ENCODE results near the gene TMEM240. TPM values are rescaled to one million over a fixed set of nuclear protein-coding genes. Genes with fewer than 3 reads are reported as not detected.

Gene TMEM240
- total RNA-seq, 1 donor from 2014 or later = 7.0 TPM

DNA sequence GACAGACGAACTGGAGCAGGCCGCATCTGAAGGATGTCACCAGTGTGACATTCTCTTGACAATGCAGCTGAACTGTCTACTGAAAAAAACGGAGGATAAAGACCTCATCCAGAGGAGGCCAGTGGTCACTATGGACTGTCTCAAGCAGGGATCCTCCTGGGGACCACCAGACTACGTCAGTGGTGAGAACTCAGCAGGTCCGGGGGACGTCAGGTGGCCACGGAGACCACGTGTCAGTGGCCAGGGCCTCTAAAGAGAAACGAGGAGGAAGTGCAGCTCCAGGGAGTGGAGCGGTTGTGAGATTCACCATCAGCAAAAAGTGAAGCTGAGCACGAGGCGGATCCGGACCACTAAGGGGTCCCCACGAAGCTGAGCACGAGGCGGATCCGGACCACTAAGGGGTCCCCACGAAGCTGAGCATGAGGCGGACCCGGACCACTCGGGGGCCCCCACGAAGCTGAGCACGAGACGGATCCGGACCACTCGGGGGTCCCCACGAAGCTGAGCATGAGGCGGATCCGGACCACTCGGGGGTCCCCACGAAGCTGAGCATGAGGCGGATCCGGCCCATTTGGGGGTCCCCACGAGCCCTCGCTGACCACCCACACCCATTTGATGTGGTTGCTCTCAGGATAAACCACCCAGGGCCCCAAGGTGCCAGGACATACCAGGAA is 13.5 kb upstream of the TMEM240 start:
- H3K4me1 Mint-ChIP-seq (ENCODE audit: low read depth, unreplicated experiment) = peaks cover 19% of the 10 kb centered on the region
- peaks cover 47% of the 10 kb centered on the region for H3K79me2 ChIP-seq (ENCODE audit: insufficient read depth, low read length)
- H3K9me3 Mint-ChIP-seq (ENCODE audit: unreplicated experiment) = no peaks in the 10 kb centered on the region
- H3K4me3 Mint-ChIP-seq (ENCODE audit: unreplicated experiment) = no peak overlapping the region
- no peaks in the 10 kb centered on the region for H3K27me3 ChIP-seq (ENCODE audit: insufficient read depth, low read length)
- no peak for FAIRE-seq
- H3K9ac ChIP-seq (ENCODE audit: low read length) = no peak overlapping the region
- no peak overlapping the region for H2AFZ ChIP-seq (ENCODE audit: low read depth, low read length)
- H3K36me3 ChIP-seq (ENCODE audit: insufficient read depth, low read length) = no peaks in the 10 kb centered on the region
- H3K27ac ChIP-seq (ENCODE audit: low read depth, low read length) = no peak overlapping the region
- no peaks in the 10 kb centered on the region for H3K27me3 Mint-ChIP-seq (ENCODE audit: low read depth, unreplicated experiment)
- peaks cover 5% of the 10 kb centered on the region for H3K4me1 ChIP-seq (ENCODE audit: insufficient read depth, low read length)
- H3K9me3 ChIP-seq (ENCODE audit: insufficient read depth, low read depth, low read length) = no peaks in the 10 kb centered on the region
- TF ChIP-seq CTCF (IDR thresholded peaks at IDR 0.05; ENCODE audit: insufficient read depth, low read depth, low read length) (no peak), EZH2 (IDR thresholded peaks at IDR 0.05; ENCODE audit: insufficient read depth, low read length) (no peak)
- no peak overlapping the region for H3K4me3 ChIP-seq (ENCODE audit: insufficient read depth, low read depth, low read length)
- peaks cover 12% of the 10 kb centered on the region for H3K36me3 Mint-ChIP-seq (ENCODE audit: low read depth, unreplicated experiment)
- no peak for DNase-seq (ENCODE audit: low read depth)
- no peak overlapping the region for H3K27ac Mint-ChIP-seq (ENCODE audit: unreplicated experiment)
- no peak overlapping the region for H3K4me2 ChIP-seq (ENCODE audit: low read length)
- peaks cover 63% of the 10 kb centered on the region for H4K20me1 ChIP-seq (ENCODE audit: insufficient read depth, low read length)

GRCh38 chr1:1552263-1552639 is 11.8 kb upstream of the TMEM240 start:
- no peak overlapping the region for H2AFZ ChIP-seq (ENCODE audit: low read depth, low read length)
- no peak overlapping the region for H3K4me2 ChIP-seq (ENCODE audit: low read length)
- no peaks in the 10 kb centered on the region for H3K36me3 ChIP-seq (ENCODE audit: insufficient read depth, low read length)
- no peaks in the 10 kb centered on the region for H3K27me3 ChIP-seq (ENCODE audit: insufficient read depth, low read length)
- no peak for FAIRE-seq
- peaks cover 40% of the 10 kb centered on the region for H3K79me2 ChIP-seq (ENCODE audit: insufficient read depth, low read length)
- peaks cover 52% of the 10 kb centered on the region for H4K20me1 ChIP-seq (ENCODE audit: insufficient read depth, low read length)
- TF ChIP-seq EZH2 (IDR thresholded peaks at IDR 0.05; ENCODE audit: insufficient read depth, low read length) = no peak
- TF ChIP-seq CTCF (IDR thresholded peaks at IDR 0.05; ENCODE audit: insufficient read depth, low read depth, low read length) = no peak
- Mint-ChIP-seq H3K27me3 (ENCODE audit: low read depth, unreplicated experiment) (no peaks in the 10 kb centered on the region), H3K9me3 (ENCODE audit: unreplicated experiment) (no peaks in the 10 kb centered on the region), H3K27ac (ENCODE audit: unreplicated experiment) (no peak overlapping the region), H3K36me3 (ENCODE audit: low read depth, unreplicated experiment) (peaks cover 8% of the 10 kb centered on the region), H3K4me3 (ENCODE audit: unreplicated experiment) (peak overlapping the region; percentile 20), H3K4me1 (ENCODE audit: low read depth, unreplicated experiment) (peaks cover 22% of the 10 kb centered on the region)
- H3K4me1 ChIP-seq (ENCODE audit: insufficient read depth, low read length) = peaks cover 5% of the 10 kb centered on the region
- H3K9me3 ChIP-seq (ENCODE audit: insufficient read depth, low read depth, low read length) = no peaks in the 10 kb centered on the region
- no peak overlapping the region for H3K4me3 ChIP-seq (ENCODE audit: insufficient read depth, low read depth, low read length)
- DNase-seq (ENCODE audit: low read depth) = no peak
- H3K9ac ChIP-seq (ENCODE audit: low read length) = no peak overlapping the region
- no peak overlapping the region for H3K27ac ChIP-seq (ENCODE audit: low read depth, low read length)

DNA sequence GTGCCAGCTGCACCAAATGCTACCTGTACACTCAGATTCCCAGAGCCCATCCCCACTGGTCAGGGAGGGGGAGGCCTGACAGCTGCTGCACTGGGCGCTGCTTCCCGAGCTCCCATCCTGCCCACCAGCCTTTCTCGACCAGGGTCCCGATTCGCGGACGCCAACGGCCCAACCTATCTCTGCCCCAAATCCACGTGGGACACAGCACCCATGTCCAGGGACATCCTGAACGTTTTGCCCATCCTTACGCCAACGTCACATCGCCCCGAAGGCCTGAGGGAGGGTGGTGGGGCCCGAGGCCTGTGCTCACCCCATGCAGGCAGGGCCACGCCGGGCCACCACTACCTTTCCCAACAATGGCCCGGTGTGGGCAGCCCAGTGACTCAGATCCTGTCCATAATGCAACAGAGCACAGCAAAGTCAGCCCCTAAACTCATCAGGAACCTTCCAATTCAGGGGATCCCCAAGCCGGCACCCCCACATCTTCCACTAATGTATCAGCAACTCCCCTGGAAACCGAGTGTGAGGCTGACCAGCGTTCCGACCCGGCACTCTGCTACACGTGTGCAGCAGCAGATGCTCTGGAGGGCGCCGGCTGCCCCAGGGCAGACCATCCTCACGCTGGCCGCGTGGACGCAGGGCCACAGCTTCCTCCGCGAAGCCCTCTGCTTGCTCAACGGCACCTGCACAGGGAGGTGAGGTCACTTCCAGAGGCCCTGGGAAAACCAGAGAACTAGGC is 11.3 kb upstream of the TMEM240 start:
- Histone ChIP-seq H3K9me3 (ENCODE audit: insufficient read depth, low read depth, low read length) (no peaks in the 10 kb centered on the region), H3K27ac (ENCODE audit: low read depth, low read length) (no peak overlapping the region), H2AFZ (ENCODE audit: low read depth, low read length) (no peak overlapping the region), H3K4me1 (ENCODE audit: insufficient read depth, low read length) (peaks cover 5% of the 10 kb centered on the region), H3K79me2 (ENCODE audit: insufficient read depth, low read length) (peaks cover 40% of the 10 kb centered on the region), H3K36me3 (ENCODE audit: insufficient read depth, low read length) (no peaks in the 10 kb centered on the region), H3K27me3 (ENCODE audit: insufficient read depth, low read length) (no peaks in the 10 kb centered on the region), H3K4me2 (ENCODE audit: low read length) (no peak overlapping the region), H3K9ac (ENCODE audit: low read length) (no peak overlapping the region), H3K4me3 (ENCODE audit: insufficient read depth, low read depth, low read length) (no peak overlapping the region), H4K20me1 (ENCODE audit: insufficient read depth, low read length) (peaks cover 49% of the 10 kb centered on the region)
- FAIRE-seq (no peak), DNase-seq (ENCODE audit: low read depth) (no peak)
- Mint-ChIP-seq H3K36me3 (ENCODE audit: low read depth, unreplicated experiment) (peaks cover 8% of the 10 kb centered on the region), H3K4me1 (ENCODE audit: low read depth, unreplicated experiment) (peaks cover 22% of the 10 kb centered on the region), H3K27ac (ENCODE audit: unreplicated experiment) (no peak overlapping the region), H3K4me3 (ENCODE audit: unreplicated experiment) (peak overlapping the region; percentile 20), H3K9me3 (ENCODE audit: unreplicated experiment) (no peaks in the 10 kb centered on the region), H3K27me3 (ENCODE audit: low read depth, unreplicated experiment) (no peaks in the 10 kb centered on the region)
- no peak for TF ChIP-seq CTCF (IDR thresholded peaks at IDR 0.05; ENCODE audit: insufficient read depth, low read depth, low read length)
- no peak for TF ChIP-seq EZH2 (IDR thresholded peaks at IDR 0.05; ENCODE audit: insufficient read depth, low read length)

All from astrocyte (in vitro differentiated cells and primary cell).